ENCODE data around the gene SLC25A48. TPM values are rescaled to one million over a fixed set of nuclear protein-coding genes. Genes with fewer than 3 reads are reported as not detected.
"Not testable (repeated sequence)": the region's sequence is repeated elsewhere in the genome, so short reads cannot be mapped to it uniquely, and the experiment has no call there.

The SLC25A48 gene
- polyA plus RNA-seq, 5 donors = 0.72 to 1.8 (median 0.85) TPM

DNA sequence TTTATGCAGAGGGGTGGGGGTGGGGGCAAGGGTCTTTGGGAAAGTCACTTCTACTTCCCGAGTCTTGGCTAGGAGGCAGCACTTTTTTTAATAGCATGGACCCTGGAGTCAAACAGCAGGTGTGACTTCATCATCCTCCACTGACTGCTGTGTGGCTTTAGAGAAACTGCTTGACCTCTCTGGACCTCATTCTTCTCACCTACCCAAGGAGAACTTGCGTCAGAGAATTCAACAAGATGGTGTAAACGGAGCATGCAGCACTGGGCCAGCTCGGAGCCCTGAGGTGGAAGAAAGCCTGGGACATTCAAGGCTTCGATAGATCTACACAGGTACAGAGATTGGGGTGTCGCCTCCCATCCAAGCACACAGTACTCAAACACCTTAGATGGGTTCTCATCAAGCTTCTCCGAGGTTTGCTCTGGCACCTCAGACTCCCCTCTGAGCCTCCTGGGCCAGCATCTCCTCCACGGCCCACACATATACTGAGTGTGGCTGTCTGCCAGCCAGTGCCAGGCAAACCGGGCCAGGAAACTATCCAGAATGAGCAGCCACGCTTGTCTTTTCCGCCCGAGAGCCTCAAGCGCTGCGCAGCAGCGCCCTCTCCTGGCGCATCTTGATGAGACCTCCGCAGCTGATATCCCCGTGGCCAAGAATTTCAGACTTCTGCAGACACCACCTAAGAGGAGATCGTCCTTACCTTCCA is 4.6 kb upstream of the SLC25A48 start:
- DNase-seq = peak; percentile 57 to 72

DNA sequence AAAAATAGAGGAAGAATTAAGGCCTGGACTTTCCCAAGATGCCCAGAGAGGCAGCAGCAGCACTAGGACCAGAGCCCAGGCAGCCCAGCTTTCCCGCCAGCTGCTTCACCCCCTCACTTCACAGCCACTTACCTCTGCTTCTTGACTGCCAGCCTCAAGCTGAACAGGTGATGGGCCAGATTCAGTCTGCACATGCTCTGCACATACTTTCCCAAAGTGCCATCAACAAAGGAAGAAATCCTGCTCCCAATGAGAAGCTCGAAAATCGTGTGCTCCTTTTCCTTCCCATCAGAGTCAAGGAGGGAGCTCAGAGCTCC is 4.1 kb upstream of the SLC25A48 start:
- no peak for DNase-seq

DNA sequence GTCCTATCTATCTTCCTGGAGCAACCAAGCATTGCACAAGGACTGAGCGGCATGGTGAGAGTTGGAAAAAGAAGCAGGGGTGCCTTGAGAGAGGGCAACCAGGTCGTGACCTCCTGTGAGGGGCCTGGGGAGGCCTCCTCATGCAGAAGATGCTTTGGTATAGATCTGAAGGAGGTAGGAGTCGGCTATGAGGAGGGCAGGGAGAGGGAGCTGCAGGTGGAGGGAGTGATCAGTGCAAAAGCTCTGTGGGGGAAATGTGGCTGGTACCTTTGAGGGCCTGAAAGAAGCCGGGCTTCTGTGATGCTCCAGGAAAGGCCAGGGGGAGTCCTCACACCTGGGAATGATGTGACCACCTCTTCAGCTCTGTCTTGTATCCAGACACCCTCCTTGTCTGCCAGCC is 3.6 kb upstream of the SLC25A48 start:
- no peak for DNase-seq

DNA sequence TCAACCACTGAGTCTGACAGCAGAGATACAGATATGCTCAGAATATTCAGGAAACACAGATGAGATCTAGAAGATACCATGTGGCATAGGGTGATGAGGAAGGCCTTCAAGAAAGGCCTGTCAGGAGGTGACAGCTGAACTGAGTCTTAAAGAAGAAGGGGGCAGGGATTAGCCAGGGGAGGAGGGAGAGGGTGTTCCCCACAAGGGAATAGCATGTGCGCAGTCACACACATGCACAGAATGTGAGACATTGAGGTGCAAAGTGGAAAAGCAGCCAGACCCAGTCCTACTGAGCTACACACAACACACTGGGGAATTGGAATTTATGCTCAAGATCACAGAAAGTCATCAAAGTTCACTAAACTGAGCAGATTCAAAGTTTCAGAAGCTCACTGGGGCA is 3.0 kb upstream of the SLC25A48 start:
- no peak for DNase-seq

DNA sequence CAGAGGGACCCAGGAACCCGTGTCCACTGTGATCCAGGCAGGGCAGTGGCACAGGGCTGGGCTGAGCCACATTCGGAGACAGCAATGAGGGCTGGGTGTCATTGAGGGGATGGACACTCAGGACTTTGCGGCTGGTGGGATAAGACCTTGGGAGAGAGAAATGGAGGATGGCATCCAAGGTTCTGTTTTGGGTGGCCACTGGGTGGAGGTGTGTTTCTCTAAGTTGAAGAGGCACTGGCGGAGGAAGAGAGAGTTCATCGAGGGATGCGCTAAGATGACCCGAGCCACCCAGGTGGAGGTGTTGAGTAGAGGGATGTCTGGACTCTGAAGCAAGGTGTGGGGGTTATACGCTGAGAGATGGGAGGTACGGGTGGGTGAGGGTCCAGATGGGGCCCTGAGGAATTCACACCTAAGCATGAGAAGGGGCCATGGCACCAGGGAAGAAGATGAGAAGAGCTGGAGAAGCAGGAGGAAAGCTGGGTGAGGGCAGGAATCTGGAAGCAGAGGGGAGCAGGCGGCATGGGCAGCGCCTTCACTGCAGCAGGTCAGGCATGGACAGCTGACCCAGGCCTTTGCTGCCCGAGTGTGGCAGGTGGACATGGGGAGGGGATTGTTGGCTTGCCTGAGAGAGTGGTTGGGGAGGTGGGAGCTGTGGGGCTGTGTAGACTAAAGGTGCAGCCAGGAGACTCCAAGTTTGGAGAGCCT is 2.5 kb upstream of the SLC25A48 start:
- no peak for DNase-seq

DNA sequence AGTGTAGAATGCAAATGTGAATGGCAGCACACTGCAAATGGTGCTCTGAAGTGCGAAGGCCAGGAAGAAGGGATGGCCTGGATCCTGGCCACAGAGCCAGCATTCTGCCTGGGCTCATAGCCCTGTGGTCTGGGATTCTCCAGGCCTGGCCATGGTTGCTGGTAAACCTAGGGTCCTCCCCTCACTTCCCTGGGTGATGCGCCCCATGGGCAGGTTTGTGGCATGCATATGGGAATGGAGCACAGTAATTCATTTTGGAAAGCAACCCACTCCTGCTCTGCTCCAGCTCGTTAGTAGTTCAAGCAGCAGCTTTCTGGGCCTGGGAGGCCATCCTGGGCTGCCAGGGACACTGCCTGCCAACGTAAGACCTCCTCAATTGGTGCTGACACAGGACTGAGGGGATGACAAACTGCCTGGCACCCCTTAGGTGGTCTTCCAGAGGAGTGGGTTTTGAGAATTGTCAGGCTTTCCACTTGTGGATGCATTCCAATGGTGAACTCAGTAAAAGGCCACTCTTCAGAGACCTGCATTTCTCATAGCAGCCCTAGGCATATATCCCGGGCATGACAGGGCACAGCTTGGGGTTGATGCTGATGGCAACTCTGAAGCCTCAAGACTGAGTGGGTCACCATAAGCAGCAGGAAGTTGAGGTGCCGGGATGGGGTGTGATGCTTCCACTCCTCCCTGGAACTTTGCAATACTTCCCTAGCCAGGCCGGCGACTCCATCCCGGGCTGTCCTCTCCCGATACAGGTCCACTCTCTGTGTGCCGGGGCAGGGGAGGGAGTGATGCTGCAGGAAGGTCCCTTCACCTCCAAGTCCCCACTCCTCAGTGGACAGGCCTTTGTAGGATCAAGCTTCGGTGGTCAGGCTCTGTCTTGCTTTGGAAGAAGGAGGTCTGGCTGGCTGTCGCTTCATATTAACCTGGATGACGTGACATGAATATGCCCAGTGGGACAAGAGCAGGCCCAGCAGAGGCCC is 1.2 kb upstream of the SLC25A48 start:
- no peak for DNase-seq

DNA sequence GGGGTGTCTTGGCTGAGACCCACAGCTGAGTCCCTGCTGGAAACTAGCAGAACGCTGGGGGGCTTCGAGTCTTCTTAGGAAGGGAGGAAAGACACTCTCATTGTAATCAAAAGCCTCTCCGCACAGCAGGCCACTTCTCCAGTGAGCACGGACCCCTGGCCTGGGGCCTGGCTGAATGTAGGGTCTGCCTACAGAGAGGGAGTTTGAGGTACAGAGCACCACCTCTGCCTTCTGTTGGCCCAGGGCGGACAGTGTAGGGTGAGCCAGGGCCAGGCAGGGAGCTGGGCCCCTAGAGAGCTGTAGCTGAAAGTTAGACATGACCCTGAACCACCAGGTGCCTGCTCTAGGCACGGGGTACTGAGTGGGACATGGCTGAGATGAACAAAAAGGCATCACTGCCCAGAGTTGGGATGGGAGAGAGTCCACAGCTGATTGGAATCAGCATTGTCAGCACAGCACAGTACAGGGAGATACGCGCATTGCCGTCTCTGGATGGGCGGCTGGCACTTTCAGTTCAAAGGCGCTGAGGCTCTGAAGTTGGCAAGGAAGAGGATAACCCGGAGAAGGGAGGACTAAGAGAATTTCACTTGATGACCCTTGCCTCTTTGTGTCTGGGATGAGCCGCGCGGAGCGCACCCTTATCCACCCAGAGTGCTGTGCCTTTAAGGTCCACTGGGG is 363 bp upstream of the SLC25A48 start:
- DNase-seq = no peak

DNA sequence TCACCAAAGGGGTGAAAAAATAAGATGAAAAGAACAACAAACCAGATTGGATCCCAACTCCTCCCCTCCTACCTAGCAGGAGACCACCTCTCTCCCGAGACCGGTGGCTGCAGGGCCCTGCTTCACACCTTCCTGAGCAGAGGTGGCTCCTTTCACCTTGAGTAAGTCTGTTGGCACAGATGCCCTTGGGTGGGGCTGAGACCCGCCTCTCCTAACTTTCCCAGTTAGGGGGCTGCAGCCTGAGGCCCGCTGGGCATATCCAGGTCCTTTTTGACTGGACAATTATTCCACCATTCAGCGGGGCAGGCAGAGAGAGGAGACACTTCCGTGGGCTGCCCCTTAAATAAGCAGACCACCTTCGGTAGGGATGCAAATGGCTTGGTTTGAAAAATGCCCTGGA is 1.3 kb downstream of the SLC25A48 start:
- DNase-seq = no peak

DNA sequence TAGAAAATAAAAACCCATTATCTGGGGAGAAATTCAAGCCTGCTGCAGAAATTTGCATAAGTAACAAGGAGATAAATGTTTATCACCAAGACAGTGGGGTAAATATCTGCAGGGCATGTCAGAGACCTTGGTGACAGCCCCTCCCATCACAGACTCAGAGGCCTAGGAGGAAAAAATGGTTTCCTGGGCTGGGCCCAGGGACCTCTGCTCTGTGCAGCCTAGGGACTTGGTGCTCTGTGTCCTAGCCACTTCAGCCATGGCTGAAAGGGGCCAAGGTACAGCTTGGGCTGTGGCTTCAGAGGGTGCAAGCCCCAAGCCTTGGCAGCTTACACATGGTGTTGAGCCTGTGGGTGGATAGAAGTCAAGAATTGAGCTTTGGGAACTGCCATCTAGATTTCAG is 3.9 kb downstream of the SLC25A48 start:
- not testable (repeated sequence) for DNase-seq

DNA sequence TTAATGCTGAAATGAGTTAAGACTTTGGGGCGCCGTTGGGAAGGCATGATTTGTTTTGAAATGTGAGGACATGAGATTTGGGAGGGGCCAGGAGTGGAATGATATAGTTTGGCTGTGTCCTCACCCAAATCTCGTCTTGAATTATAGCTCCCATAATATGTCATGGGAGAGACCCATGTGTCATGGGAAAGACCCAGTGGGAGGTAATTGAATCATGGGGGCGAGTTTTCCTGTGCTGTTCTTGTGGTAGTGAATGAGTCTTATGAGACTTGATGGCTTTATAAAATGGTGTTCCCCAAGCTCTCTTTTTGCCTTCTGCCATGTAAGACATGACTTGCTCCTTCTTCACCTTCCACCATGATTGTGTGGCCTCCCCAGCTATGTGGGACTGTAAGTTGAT is 5.1 kb downstream of the SLC25A48 start:
- DNase-seq = no peak

DNA sequence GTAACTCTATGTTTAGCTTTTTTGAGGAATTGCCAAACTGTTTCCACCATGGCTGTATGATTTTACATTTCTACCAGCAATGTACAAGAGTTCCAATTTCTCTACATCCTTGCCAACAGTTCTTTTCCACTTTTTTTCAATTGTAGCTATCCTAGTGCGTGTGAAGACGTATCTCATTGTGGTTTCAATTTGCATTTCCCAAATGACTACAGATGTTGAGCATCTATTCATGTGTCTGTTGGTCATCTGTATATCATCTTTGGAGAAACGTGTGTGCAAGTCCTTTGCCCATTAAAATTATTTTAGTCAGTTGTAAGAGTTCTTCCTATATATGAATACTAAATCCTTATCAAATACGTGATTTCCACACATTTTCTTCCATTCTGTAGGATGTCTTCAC is 6.5 kb downstream of the SLC25A48 start:
- DNase-seq = no peak

DNA sequence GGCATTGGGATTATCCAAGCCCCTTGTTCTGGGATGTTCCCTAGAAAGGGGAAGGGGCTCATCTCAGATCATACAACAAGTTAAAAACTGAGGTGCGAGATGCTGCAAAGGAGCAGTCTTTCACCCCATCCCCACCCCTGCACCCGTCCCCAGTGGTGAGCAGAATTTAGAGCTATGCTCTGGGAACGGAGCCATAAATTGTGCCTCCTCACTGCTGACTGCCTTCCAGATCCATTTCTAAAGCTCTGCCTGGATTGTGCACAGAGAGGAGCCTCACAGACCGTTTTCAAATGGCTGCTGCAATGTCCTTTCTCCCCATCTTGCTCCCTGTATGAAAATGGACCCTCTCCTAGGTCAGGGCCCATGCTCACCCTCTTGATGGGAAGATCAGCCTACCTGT is 8.3 kb downstream of the SLC25A48 start:
- no peak for DNase-seq

DNA sequence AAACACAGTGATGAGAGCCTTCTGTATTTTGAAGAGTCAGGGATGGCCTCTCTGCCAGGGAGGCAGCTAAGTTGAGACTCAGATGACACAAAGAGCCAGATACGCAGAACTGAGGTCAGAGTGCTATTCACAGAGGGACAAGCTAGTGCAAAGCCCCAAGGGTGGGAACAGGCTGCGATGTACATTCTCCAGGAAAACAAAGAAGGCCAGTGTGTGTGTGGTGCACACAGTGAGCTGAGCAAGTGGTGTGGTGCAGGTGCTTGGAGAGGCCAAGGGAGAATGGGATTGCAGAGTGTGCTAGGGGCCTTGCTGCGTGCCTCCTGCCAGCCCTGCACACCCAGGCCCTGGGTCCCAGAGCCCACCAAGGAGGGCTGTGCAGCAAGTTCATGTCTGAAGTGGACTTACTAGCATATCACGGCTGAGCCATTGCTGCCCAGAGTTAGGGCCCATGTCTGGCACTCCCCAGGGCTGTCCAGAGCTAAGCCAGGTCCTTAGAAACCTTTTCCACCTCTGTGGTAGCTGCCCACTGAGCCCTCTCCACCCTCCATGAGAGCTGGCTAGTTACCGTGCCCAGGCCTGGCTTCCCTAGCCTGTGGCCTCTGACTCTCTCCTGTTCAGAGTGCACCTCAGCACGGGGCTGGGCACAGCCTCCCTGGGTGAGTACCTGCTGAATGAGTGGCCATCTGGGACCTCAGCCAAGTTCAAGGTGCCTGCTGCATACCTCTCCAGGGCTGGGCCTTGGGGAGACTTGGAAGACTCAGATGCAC is 9.3 kb downstream of the SLC25A48 start:
- no peak for DNase-seq

DNA sequence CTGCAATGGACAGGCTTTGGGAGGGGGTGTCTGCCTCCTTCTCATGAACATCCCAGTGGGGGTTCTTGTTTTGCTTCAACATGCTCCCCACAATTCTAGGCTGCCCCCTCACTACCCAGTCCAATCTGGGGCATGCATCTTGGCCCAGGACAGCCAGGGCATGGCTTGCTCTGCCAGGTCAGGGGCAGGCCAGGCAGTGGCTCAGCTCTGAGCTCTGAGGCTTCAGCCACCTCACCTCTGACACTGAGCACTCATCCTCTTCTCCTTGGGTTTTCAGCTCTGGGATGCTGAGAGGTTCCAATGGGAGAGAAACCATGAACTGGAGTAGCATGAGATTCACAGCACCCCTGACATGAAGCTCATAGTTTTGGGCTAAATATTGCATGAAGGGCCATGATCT is 11.8 kb downstream of the SLC25A48 start:
- DNase-seq = no peak

DNA sequence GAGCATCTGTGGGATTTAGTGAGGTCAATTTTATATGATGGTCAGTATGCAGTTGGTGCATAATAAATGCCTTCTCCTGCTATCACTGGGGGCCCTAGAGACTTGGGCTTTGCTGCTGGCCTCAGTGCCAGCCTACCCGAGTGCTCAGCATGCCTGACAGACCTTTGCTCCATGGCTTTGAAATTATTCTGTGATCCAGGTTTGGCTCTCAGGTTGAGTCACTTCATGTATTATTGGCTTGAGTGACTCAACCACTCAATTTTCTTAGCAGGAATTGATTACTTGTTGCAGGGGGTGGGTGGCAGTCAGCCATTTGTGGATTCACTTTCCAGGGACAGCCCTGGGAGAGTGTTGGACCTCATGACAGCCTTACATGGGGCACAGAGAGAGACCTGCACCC is 13.5 kb downstream of the SLC25A48 start:
- no peak for DNase-seq

DNA sequence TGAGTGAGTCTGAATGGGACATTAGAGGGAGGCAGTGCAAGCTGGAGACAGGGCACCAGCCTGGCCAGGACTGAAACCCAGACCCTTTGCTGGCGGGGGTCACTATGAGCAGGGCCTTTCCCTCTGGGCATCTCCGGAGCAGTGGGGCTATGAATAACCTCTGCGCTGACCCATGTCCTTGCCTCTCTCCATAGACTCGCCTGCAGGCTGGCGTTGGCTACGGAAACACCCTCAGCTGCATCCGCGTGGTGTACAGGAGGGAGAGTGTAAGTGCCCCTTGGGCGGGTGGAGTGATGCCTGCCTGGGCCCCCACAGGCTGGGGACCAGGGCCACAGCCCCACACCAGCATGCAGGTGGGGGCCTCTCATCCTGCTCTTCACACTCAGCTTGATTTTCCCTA is 15.8 kb downstream of the SLC25A48 start:
- DNase-seq = no peak

DNA sequence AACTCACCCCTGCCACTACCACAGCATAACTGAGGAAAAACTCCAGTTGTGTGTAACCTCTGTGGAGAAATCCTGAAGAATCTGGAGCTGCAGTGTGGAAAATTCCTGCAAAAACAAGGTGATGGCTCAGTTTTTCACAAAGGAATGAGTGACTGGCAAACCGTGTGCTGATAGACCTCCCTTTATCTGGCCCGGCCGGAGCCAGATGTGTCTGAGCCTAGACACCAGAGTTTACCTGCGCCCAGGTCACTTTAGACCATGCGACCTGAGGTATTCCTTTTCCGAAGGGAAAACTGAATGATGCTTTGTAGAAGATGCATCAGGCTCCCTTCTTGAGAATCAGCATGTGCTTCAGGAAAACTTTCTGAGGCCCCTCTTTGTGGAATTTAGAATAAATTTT is 16.2 kb downstream of the SLC25A48 start:
- no peak for DNase-seq

DNA sequence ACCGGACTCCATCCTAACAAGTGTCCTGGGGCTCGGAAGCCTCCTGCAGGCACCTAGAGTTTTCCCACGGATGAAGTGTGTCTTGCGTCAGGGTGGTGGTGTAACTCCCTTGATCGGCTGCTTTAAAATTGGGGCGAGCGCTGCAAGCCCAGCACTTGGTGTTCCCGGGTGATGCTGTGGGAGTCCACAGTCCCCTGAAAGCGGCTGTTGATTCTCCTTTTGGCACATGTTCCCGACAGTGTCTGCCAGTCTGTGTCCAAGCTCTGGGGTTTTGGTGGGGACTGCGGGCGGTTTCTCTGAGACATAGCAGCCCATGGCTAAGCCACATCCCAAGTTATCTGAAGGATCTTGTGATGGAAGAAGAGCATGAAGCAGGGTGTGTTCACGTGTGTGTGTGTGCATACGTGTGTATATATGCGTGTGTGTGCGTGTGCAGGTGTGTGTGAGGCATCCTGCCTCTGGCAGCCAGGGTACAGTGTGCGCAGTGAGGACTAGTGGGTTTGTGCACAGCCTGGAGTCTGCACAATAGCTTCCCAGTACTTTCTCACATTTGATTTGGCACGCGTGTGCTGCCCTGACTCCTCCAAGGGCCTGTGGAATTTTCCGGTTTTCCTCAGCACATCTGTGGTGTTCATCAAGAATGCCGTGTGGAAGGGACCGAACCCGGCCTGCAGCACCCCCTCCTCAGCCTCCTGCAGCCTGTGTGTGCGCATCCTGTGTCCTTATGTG is 16.9 kb downstream of the SLC25A48 start:
- DNase-seq = no peak

DNA sequence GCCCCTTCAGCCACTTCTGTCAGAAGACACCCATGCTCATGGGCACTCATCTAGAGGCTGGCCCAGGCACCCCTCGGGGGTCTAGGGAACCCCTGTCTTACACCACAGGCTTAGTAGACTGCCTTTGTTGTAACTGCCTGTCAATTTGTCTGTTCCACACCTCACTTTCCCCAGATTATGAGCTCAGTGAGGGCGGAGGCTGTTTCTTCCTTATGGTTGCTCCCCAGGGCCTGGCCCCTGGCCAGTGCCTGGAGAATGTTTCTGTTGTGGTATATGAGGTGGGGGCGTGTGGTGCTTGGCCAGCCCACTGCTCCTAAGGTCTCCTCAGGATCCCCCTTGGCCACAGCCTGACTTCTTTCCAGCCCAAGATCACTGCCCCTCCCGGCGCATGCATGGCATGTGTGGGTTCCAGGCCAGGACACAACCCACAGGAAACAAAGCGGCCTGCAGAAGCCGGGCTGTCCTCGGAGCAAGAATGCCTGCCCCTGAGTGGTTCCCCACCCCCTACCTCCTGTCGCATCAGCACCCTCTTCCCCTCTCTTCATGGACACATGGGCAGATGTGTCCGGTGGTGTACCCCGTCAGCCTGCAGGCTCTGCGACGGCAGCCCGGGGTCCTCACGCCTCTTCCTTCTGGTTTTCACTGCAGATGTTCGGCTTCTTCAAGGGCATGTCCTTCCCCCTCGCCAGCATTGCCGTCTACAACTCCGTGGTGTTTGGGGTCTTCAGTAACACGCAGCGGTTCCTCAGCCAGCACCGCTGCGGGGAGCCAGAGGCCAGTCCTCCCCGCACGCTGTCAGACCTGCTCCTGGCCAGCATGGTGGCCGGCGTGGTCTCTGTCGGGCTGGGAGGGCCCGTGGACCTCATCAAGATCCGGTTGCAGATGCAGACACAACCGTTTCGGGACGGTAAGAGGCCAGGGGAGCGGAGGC is 17.7 kb downstream of the SLC25A48 start:
- DNase-seq = no peak

Data from right lung (tissue), 5 donors.